Gastroesophageal sphincter (tissue), 4 donors: ENCODE results near the gene TEX264. TPM values are rescaled to one million over a fixed set of nuclear protein-coding genes. Genes with fewer than 3 reads are reported as not detected.

ENCODE experiments used
- ATAC-seq: fragments of 150-250 bp; one replicate; pipeline ENCODE4 v1.9.1; 2016; ENCODE audit warnings: mild to moderate bottlenecking, moderate library complexity
- H3K27ac ChIP-seq, 4 donors: fragments of 200-600 bp; sonication (generic) in 3 of 4; 1 replicate in 3 of 4; 2 replicates in 1 of 4; pipeline ENCODE4 v1.5.1; 2016 to 2019
- H3K27me3 ChIP-seq: fragments of 200-600 bp; sonication (generic); one replicate; pipeline ENCODE4 v1.5.1; 2019
- H3K36me3 ChIP-seq, 2 donors: fragments of 200-600 bp; sonication (generic); one replicate each; pipeline ENCODE4 v1.5.1; 2019; ENCODE audit warnings: control low read depth in 1 of 2
- H3K4me1 ChIP-seq, 3 donors: fragments of 200-600 bp; sonication (generic); 1 replicate in 2 of 3; 2 replicates in 1 of 3; pipeline ENCODE4 v1.5.1; 2016 to 2019; ENCODE audit warnings: control low read depth in 2 of 3
- H3K4me3 ChIP-seq, 2 donors: fragments of 200-600 bp; sonication (generic); one replicate each; pipeline ENCODE4 v1.5.1; 2019; ENCODE audit warnings: mild to moderate bottlenecking in 1 of 2, moderate library complexity in 1 of 2
- H3K9me3 ChIP-seq, 3 donors: fragments of 200-600 bp; sonication (generic); one replicate each; pipeline ENCODE4 v1.5.1; 2017 to 2019; ENCODE audit warnings: control low read depth in 2 of 3
- CTCF ChIP-seq, 4 experiments: fragments of 200-600 bp in 2 of 4; fragments of 450-650 bp in 2 of 4; sonication (generic) in 1 of 4; IDR thresholded peaks; one replicate each; pipeline ENCODE4 v1.5.1; 2017 to 2019; ENCODE audit warnings: antibody characterized with exemption in 4 of 4, mild to moderate bottlenecking in 2 of 4, moderate library complexity in 2 of 4
- EP300 ChIP-seq: sonication (generic); formaldehyde crosslinking; IDR thresholded peaks from one replicate; pipeline ENCODE4 v1.6.1; 2017; ENCODE audit warnings: antibody characterized with exemption, mild to moderate bottlenecking
- POLR2A ChIP-seq, 2 donors: fragments of 450-650 bp; IDR thresholded peaks; one replicate each; pipeline ENCODE4 v1.6.1; 2017; ENCODE audit warnings: antibody characterized with exemption in 2 of 2, mild to moderate bottlenecking in 2 of 2, moderate library complexity in 1 of 2
- POLR2AphosphoS5 ChIP-seq: sonication (generic); formaldehyde crosslinking; IDR thresholded peaks from one replicate; pipeline ENCODE4 v1.6.1; 2017; ENCODE audit warnings: antibody characterized with exemption
- WGBS, 2 donors: methylation state at CpG; one replicate each; pipeline ENCODE4 v1.1.5; 2018; ENCODE audit warnings: low coverage in 1 of 2; 5-methylcytosine and 5-hydroxymethylcytosine counted together
- total RNA-seq, 4 donors: library from RNA; depleted of rRNA; stranded (reverse); fragments of >200 nt; gene quantifications; one replicate each; pipeline ENCODE4 v1.1.0, GENCODE V29; 2016

Gene TEX264
- total RNA-seq, 4 donors from 2014 or later: 43.9 to 67.5 (median 51.4) TPM

GRCh38 chr3:51703761-51704510, 32.9 kb downstream of the TEX264 start:
- H3K4me1 ChIP-seq: peaks cover 0 to 11% (median 0%) of the 10 kb centered on the region in 3 donors
- no peaks in the 10 kb centered on the region for H3K9me3 ChIP-seq
- peaks cover 16% of the 10 kb centered on the region for H3K27me3 ChIP-seq
- no peak for TF ChIP-seq POLR2AphosphoS5
- no peak for TF ChIP-seq CTCF (IDR thresholded peaks at IDR 0.05)
- no peak for TF ChIP-seq EP300
- 60% methylated on average over 1 of the region's 12 CpGs; no CpG with 5 or more reads in 1 of the 2 donors for WGBS, 2 donors
- no peak overlapping the region for H3K27ac ChIP-seq
- no peak overlapping the region for H3K4me3 ChIP-seq
- ATAC-seq: no peak
- peaks cover 0 to 72% of the 10 kb centered on the region in 2 donors for H3K36me3 ChIP-seq

DNA sequence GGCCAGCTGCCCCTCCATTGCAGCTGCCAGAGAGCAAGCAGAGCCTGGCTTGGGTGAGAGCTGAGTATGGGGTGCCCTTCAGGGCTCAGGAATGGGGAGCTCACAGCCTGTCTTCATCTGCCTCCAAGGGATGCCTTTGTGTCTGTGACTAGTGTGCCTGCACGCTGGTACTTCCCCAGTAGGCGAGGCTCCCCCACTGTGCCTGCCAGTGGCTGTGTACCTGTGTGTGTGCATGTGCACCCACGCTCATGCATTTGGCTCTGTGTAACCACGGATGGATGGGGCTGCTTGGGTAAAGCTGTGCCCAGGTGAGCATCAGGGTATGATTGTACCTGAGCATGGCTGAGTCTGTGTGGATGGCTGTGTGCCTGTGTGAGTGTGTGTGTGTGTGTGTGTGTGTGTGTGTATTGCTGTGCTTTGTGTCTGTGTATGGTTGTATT, 33.5 kb downstream of the TEX264 start:
- Histone ChIP-seq H3K4me3 (no peak overlapping the region), H3K27me3 (peaks cover 17% of the 10 kb centered on the region), H3K4me1 (peaks cover 0 to 11% (median 0%) of the 10 kb centered on the region in 3 donors), H3K9me3 (no peaks in the 10 kb centered on the region), H3K36me3 (peaks cover 0 to 66% of the 10 kb centered on the region in 2 donors), H3K27ac (no peak overlapping the region)
- 90% methylated on average over 4 of the region's 4 CpGs; no CpG with 5 or more reads in 1 of the 2 donors for WGBS, 2 donors
- ATAC-seq: no peak
- TF ChIP-seq POLR2AphosphoS5 (no peak), EP300 (no peak), POLR2A (IDR thresholded peaks at IDR 0.05) (no peak), CTCF (IDR thresholded peaks at IDR 0.05) (no peak)

- Histone ChIP-seq H3K27ac (no peak overlapping the region), H3K4me3 (no peak overlapping the region), H3K9me3 (no peaks in the 10 kb centered on the region), H3K4me1 (peaks cover 0 to 11% (median 0%) of the 10 kb centered on the region in 3 donors), H3K27me3 (peaks cover 17% of the 10 kb centered on the region), H3K36me3 (peaks cover 0 to 56% of the 10 kb centered on the region in 2 donors)
- 82 to 83% methylated on average over 3 to 5 of the region's 8 CpGs for WGBS, 2 donors
- ATAC-seq: no peak
- no peak for TF ChIP-seq POLR2A (IDR thresholded peaks at IDR 0.05)
- TF ChIP-seq CTCF (IDR thresholded peaks at IDR 0.05): no peak
- no peak for TF ChIP-seq EP300
- no peak for TF ChIP-seq POLR2AphosphoS5
These were observed 34.4 kb downstream of the TEX264 start for GRCh38 chr3:51705276-51706020.

DNA sequence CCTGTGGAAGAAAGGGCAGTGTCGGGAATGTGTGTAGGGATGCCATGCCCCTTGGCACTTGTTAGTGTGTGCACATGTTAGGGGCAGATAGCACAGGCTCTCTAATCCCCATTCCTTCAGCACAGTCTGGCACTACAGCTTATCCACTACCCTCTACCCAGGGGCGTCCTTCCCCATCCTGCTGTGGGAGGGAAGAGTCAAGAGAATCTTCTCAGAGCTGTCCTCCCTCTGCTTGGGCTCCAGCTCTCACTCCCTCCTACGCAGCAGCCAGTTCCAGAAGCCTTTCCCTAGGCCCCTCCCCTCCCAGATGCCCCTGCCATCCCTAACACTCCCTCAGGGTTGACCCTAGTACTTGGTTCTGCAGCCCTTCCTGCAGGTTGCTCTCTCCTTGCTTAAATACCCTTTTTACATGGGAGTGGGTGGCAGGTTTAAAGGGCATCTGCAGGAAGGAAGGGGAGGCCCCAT, 35.0 kb downstream of the TEX264 start:
- peaks cover 0 to 11% (median 0%) of the 10 kb centered on the region in 3 donors for H3K4me1 ChIP-seq
- H3K9me3 ChIP-seq: no peaks in the 10 kb centered on the region
- no peak overlapping the region for H3K4me3 ChIP-seq
- peaks cover 17% of the 10 kb centered on the region for H3K27me3 ChIP-seq
- no peak for ATAC-seq
- peaks cover 0 to 50% of the 10 kb centered on the region in 2 donors for H3K36me3 ChIP-seq
- TF ChIP-seq POLR2A (IDR thresholded peaks at IDR 0.05): no peak
- TF ChIP-seq POLR2AphosphoS5: no peak
- no peak for TF ChIP-seq EP300
- no peak for TF ChIP-seq CTCF (IDR thresholded peaks at IDR 0.05)
- no peak overlapping the region for H3K27ac ChIP-seq
- 40 to 76% methylated on average over 1 to 2 of the region's 3 CpGs for WGBS, 2 donors
